Astrocyte of the spinal cord (primary cell): Measurements from ENCODE around the gene INO80.
A peak's percentile ranks its signal among the peaks of the same experiment; 100 is the strongest.

Experiments
- DNase-seq: peaks from one replicate; pipeline ENCODE4 v3.0.0; 2011; ENCODE audit warnings: low read depth, low spot score
- H3K4me3 ChIP-seq: 2 replicates; pipeline ENCODE4 v1.5.1; 2011; ENCODE audit warnings: low read depth, mild to moderate bottlenecking, low read length, moderate library complexity
- in situ Hi-C: cut with HindIII; loops from 2 replicates; pipeline ENCODE4 v1.10.0; 2017; ENCODE audit warnings: low sequenced_read_pairs
- TF ChIP-seq, protein P1 (sequence below): IDR thresholded peaks from 2 replicates; pipeline ENCODE4 v1.5.1; 2012; ENCODE audit warnings: low read depth, mild to moderate bottlenecking, low read length, inconsistent platforms

Gene INO80

DNA sequence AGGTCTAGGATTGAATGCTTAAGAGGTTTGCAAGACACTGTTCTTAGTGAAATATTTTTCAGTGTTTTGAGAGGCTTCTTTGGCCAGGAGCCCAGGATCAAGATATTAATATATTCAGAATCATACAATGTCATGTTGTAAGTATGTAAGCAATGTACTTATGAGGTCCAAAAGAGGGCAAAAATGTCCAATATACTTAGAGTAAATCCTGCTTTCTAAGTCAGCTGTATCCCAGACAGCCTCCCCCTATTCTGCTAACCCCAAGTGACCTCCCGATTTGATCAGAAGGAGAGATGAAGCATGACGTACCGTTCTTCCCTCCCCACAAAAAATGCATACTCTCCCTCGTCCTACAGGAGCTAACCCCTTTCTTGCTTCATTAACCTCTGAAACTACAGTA lies 91.9 kb downstream of the INO80 start:
- in situ Hi-C loops, result no loop called here
- DNase-seq, result peak; percentile 68
- TF ChIP-seq, protein P1, sequence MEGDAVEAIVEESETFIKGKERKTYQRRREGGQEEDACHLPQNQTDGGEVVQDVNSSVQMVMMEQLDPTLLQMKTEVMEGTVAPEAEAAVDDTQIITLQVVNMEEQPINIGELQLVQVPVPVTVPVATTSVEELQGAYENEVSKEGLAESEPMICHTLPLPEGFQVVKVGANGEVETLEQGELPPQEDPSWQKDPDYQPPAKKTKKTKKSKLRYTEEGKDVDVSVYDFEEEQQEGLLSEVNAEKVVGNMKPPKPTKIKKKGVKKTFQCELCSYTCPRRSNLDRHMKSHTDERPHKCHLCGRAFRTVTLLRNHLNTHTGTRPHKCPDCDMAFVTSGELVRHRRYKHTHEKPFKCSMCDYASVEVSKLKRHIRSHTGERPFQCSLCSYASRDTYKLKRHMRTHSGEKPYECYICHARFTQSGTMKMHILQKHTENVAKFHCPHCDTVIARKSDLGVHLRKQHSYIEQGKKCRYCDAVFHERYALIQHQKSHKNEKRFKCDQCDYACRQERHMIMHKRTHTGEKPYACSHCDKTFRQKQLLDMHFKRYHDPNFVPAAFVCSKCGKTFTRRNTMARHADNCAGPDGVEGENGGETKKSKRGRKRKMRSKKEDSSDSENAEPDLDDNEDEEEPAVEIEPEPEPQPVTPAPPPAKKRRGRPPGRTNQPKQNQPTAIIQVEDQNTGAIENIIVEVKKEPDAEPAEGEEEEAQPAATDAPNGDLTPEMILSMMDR, result no peak
- H3K4me3 ChIP-seq, result no peak overlapping the region

- DNase-seq, result peak; percentile 56
- no peak overlapping the region for H3K4me3 ChIP-seq
- TF ChIP-seq, protein P1, result peak; percentile 87
- in situ Hi-C loops, result no loop called here
These were observed 93.5 kb downstream of the INO80 start for GRCh38 chr15:41022487-41023090.

- no peak overlapping the region for H3K4me3 ChIP-seq
- in situ Hi-C loops, result no loop called here
- no peak for DNase-seq
- TF ChIP-seq, protein P1, result no peak
These were observed 95.3 kb downstream of the INO80 start for GRCh38 chr15:41020829-41021228.

DNA sequence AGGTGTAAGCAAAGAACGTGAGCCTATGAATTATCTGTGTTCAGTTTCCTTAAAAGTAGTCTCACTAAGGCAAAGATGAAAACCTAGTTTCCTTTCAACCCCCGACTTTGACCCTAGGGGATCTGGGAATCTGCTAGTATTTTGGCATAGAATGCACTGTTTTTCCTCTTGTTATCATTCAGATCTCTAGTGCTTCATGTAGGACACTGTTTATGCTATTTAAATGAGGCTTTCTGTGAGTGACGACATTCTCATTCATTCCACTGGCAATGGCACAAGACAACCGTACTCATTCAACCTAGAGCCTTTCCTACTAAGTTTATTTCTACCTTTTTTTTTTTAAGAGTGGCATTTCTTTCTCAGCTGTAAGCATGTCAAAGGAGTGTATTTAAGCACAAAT lies 95.8 kb downstream of the INO80 start:
- TF ChIP-seq, protein P1, result no peak
- no peak overlapping the region for H3K4me3 ChIP-seq
- no peak for DNase-seq
- in situ Hi-C loops, result no loop called here

DNA sequence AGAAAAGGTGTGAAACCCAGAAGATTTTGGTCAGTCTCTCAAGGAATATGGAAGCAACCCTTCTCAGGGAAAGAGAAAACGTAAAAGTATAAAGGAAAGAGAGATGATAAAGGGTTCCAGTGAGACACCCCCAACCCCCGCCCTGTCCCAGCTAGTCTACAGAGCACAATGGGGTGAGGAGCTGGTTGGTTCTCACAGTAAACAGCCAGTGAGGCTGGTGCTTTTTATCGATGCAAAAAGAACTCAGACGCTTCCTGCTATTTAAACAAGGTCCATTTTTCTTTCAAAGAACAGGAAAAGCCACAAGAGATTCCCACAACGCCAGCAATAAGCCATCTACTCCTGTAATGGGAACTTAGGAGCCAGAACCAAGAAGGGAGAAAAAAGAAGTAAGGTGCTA lies 96.9 kb downstream of the INO80 start:
- H3K4me3 ChIP-seq, result no peak overlapping the region
- in situ Hi-C loops, result no loop called here
- DNase-seq, result no peak
- TF ChIP-seq, protein P1, result no peak

DNA sequence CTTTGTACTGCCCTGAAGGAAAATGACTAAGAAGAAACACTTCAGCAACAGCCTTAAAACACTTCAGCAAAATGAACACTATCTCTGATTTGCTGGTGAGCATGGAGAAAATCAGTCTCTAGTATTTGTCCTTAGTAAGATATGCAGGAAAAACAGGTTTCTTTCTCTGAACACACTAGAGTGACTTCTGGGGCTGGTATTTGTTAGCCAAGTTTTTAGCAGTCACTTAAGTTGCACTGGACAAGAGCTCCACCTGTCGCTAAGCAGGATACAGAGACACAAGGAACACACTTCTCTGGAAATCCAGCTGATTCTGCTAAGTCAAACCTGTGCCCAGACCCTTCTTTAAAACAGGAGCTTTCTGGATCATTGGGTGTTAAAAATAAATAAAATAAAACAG lies 97.5 kb downstream of the INO80 start:
- TF ChIP-seq, protein P1, result peak; percentile 46
- peak; percentile 50 for DNase-seq
- no peak overlapping the region for H3K4me3 ChIP-seq
- in situ Hi-C loops, result no loop called here
